Stimulated activated CD4-positive, alpha-beta T cell treated with anti-CD3 and anti-CD28 coated beads, TNF-alpha, amount 100 ng/mL, for 4 hours (primary cell): ENCODE data around the gene STK32C.

Source experiments
- DNase-seq, 3 experiments: peaks; one replicate each; pipeline ENCODE4 v3.0.0-alpha.2; 2020; ENCODE audit warnings: low read depth in 3 of 3

Gene STK32C

GRCh38 chr10:132199268-132199853 is 108.4 kb downstream of the STK32C start:
- DNase-seq = no peak

GRCh38 chr10:132198381-132199181 is 109.2 kb downstream of the STK32C start:
- no peak for DNase-seq

GRCh38 chr10:132198068-132198370 is 109.7 kb downstream of the STK32C start:
- no peak for DNase-seq

- DNase-seq = no peak
Measured at GRCh38 chr10:132197271-132198067, 110.3 kb downstream of the STK32C start.

GRCh38 chr10:132196178-132197113 is 111.3 kb downstream of the STK32C start:
- no peak for DNase-seq

- DNase-seq = no peak
Measured at GRCh38 chr10:132195366-132196075, 112.2 kb downstream of the STK32C start.

- DNase-seq = no peak
Measured at GRCh38 chr10:132194726-132195125, 113.0 kb downstream of the STK32C start.

- no peak for DNase-seq
Measured at GRCh38 chr10:132193907-132194552, 113.7 kb downstream of the STK32C start.

GRCh38 chr10:132192991-132193665 is 114.6 kb downstream of the STK32C start:
- no peak for DNase-seq

- no peak for DNase-seq
Measured at GRCh38 chr10:132192076-132192975, 115.4 kb downstream of the STK32C start.

GRCh38 chr10:132189810-132190422 is 117.8 kb downstream of the STK32C start:
- no peak for DNase-seq

- DNase-seq = no peak
Measured at GRCh38 chr10:132189016-132189415, 118.7 kb downstream of the STK32C start.

- DNase-seq = no peak
Measured at GRCh38 chr10:132188331-132188730, 119.4 kb downstream of the STK32C start.

- DNase-seq = no peak
Measured at GRCh38 chr10:132187430-132188138, 120.2 kb downstream of the STK32C start.

GRCh38 chr10:132186488-132187429 is 121.0 kb downstream of the STK32C start, which contains the start of gene DPYSL4:
DPYSL4 (plus strand) TSS chr10:132186948; CDS start chr10:132187064, 116 bp downstream.
- peak in 1 of 3 experiments; percentile 12 for DNase-seq
